Measurements from ENCODE around the gene XRCC2. TPM values are rescaled to one million over a fixed set of nuclear protein-coding genes. Genes with fewer than 3 reads are reported as not detected.

XRCC2 gene
- total and polyA plus RNA-seq, 2 donors (not counting 1 experiment from before 2014, with no cell fraction given) = 0.66 to 1.5 TPM

- Histone ChIP-seq H3K4me1 (ENCODE audit: control insufficient read depth in 2 of 2, insufficient read depth in 2 of 2, low read length in 2 of 2) (no peaks in the 10 kb centered on the region), H2AFZ (ENCODE audit: insufficient read depth, low read depth, low read length, poor library complexity, severe bottlenecking) (no peak overlapping the region), H4K20me1 (ENCODE audit: control insufficient read depth, insufficient read depth, low read length, poor library complexity, severe bottlenecking) (no peaks in the 10 kb centered on the region), H3K36me3 (replicated peaks in 1 of 2; ENCODE audit: control extremely low read depth in 1 of 2, control insufficient read depth in 1 of 2, extremely low read depth in 1 of 2, insufficient read depth in 2 of 2, low read length in 1 of 2) (no peaks in the 10 kb centered on the region), H3K27me3 (replicated peaks in 1 of 4; ENCODE audit: control extremely low read depth in 1 of 4, control insufficient read depth in 3 of 4, insufficient read depth in 4 of 4, low read length in 3 of 4) (no peaks in the 10 kb centered on the region), H3K27ac (ENCODE audit: low read length in 2 of 2) (no peak overlapping the region), H3K4me2 (replicated peaks; ENCODE audit: low read depth, low read length, poor library complexity, severe bottlenecking) (no peak overlapping the region), H3K9ac (ENCODE audit: low read length) (no peak overlapping the region), H3K79me2 (ENCODE audit: control insufficient read depth, insufficient read depth, low read length) (no peaks in the 10 kb centered on the region), H3K4me3 (ENCODE audit: control extremely low read depth in 1 of 5, extremely low read depth in 1 of 5, insufficient read depth in 1 of 5, low read depth in 2 of 5, low read length in 4 of 5) (no peak overlapping the region), H3K9me3 (ENCODE audit: control extremely low read depth in 1 of 3, control insufficient read depth in 2 of 3, insufficient read depth in 1 of 3, low read length in 2 of 3) (no peaks in the 10 kb centered on the region)
- ATAC-seq (ENCODE audit: low read depth) (no peak), DNase-seq (no peak)
- H3K27me3 Mint-ChIP-seq = no peaks in the 10 kb centered on the region
- POLR2A ChIA-PET = no interaction called here
- CTCF ChIA-PET = no interaction called here
- TF ChIP-seq EZH2 (IDR thresholded peaks at IDR 0.05; ENCODE audit: borderline replicate concordance, insufficient read depth, low read depth, low read length, poor library complexity, severe bottlenecking) (no peak), CTCF (IDR thresholded peaks at IDR 0.05) (no peak)
- H3K9me3 Mint-ChIP-seq (ENCODE audit: insufficient read depth) = no peaks in the 10 kb centered on the region
- no peak overlapping the region for H3K4me3 Mint-ChIP-seq
- peaks cover 2% of the 10 kb centered on the region for H3K4me1 Mint-ChIP-seq
- intact Hi-C loops (cut with micrococcal nuclease) = no loop called here
- 100% methylated on average over 1 of the region's 1 CpG for WGBS (ENCODE audit: insufficient coverage)
- H3K27ac Mint-ChIP-seq = no peak overlapping the region
Observed at GRCh38 chr7:152666078-152666477, 9.9 kb downstream of the XRCC2 start.

- Mint-ChIP-seq H3K4me1 (peaks cover 2% of the 10 kb centered on the region), H3K4me3 (no peak overlapping the region), H3K27ac (no peak overlapping the region), H3K9me3 (ENCODE audit: insufficient read depth) (no peaks in the 10 kb centered on the region), H3K27me3 (no peaks in the 10 kb centered on the region)
- TF ChIP-seq CTCF (IDR thresholded peaks at IDR 0.05) = no peak
- no peak for TF ChIP-seq EZH2 (IDR thresholded peaks at IDR 0.05; ENCODE audit: borderline replicate concordance, insufficient read depth, low read depth, low read length, poor library complexity, severe bottlenecking)
- DNase-seq = no peak
- no peaks in the 10 kb centered on the region for H4K20me1 ChIP-seq (ENCODE audit: control insufficient read depth, insufficient read depth, low read length, poor library complexity, severe bottlenecking)
- H3K9me3 ChIP-seq (ENCODE audit: control extremely low read depth in 1 of 3, control insufficient read depth in 2 of 3, insufficient read depth in 1 of 3, low read length in 2 of 3) = no peaks in the 10 kb centered on the region
- no peaks in the 10 kb centered on the region for H3K79me2 ChIP-seq (ENCODE audit: control insufficient read depth, insufficient read depth, low read length)
- ATAC-seq (ENCODE audit: low read depth) = no peak
- H3K36me3 ChIP-seq (replicated peaks in 1 of 2; ENCODE audit: control extremely low read depth in 1 of 2, control insufficient read depth in 1 of 2, extremely low read depth in 1 of 2, insufficient read depth in 2 of 2, low read length in 1 of 2) = no peaks in the 10 kb centered on the region
- no peak overlapping the region for H3K4me3 ChIP-seq (ENCODE audit: control extremely low read depth in 1 of 5, extremely low read depth in 1 of 5, insufficient read depth in 1 of 5, low read depth in 2 of 5, low read length in 4 of 5)
- intact Hi-C loops (cut with micrococcal nuclease) = no loop called here
- H3K4me2 ChIP-seq (replicated peaks; ENCODE audit: low read depth, low read length, poor library complexity, severe bottlenecking) = no peak overlapping the region
- H3K4me1 ChIP-seq (ENCODE audit: control insufficient read depth in 2 of 2, insufficient read depth in 2 of 2, low read length in 2 of 2) = no peaks in the 10 kb centered on the region
- CTCF ChIA-PET = no interaction called here
- H2AFZ ChIP-seq (ENCODE audit: insufficient read depth, low read depth, low read length, poor library complexity, severe bottlenecking) = no peak overlapping the region
- H3K9ac ChIP-seq (ENCODE audit: low read length) = no peak overlapping the region
- no peaks in the 10 kb centered on the region for H3K27me3 ChIP-seq (replicated peaks in 1 of 4; ENCODE audit: control extremely low read depth in 1 of 4, control insufficient read depth in 3 of 4, insufficient read depth in 4 of 4, low read length in 3 of 4)
- POLR2A ChIA-PET = no interaction called here
- 96% methylated on average over 2 of the region's 4 CpGs for WGBS (ENCODE audit: insufficient coverage)
- no peak overlapping the region for H3K27ac ChIP-seq (ENCODE audit: low read length in 2 of 2)
Observed at GRCh38 chr7:152664636-152665035, 11.3 kb downstream of the XRCC2 start.

All from B cell (primary cell).